Measurements from ENCODE around the gene PGAP2. TPM values are rescaled to one million over a fixed set of nuclear protein-coding genes. Genes with fewer than 3 reads are reported as not detected.

Gene PGAP2
- total RNA-seq, 1 experiment from 2014 or later: 30.5 TPM

GRCh38 chr11:3830730-3831129 is 22.4 kb downstream of the PGAP2 start:
- Histone ChIP-seq H3K9me2 (ENCODE audit: insufficient read depth) (no peaks in the 10 kb centered on the region), H3K36me3 (ENCODE audit: control insufficient read depth in 1 of 2, insufficient read depth in 2 of 2, low read length in 2 of 2) (peaks cover 16 to 23% of the 10 kb centered on the region in 2 experiments; a peak in 3 of 4 replicates), H3K27me3 (ENCODE audit: insufficient read depth, low read length) (no peaks in the 10 kb centered on the region), H3K9ac (ENCODE audit: low read length) (no peak overlapping the region), H2AFZ (ENCODE audit: low read depth, low read length, poor library complexity, severe bottlenecking) (no peak overlapping the region), H3K4me3 (replicated peaks in 1 of 2; ENCODE audit: low read depth in 1 of 2, low read length in 2 of 2) (no peak overlapping the region), H3K27ac (ENCODE audit: low read depth, low read length) (no peak overlapping the region), H4K20me1 (ENCODE audit: insufficient read depth) (no peaks in the 10 kb centered on the region), H3K4me1 (ENCODE audit: control insufficient read depth in 1 of 2, insufficient read depth in 2 of 2, low read length in 2 of 2) (0 out of 4 replicates have a peak, but pooled peaks cover 0 to 2% of the 10 kb centered on the region in 2 experiments), H3K9me3 (ENCODE audit: control insufficient read depth in 1 of 2, insufficient read depth in 1 of 2, low read depth in 1 of 2, low read length in 2 of 2) (no peaks in the 10 kb centered on the region), H3K79me2 (ENCODE audit: insufficient read depth, low read length) (peaks cover 63% of the 10 kb centered on the region), H3K4me2 (ENCODE audit: low read length) (no peak overlapping the region)
- no peak for ATAC-seq
- no TSS peak for BruUV-seq (replicated peaks)
- CTCF ChIA-PET: no interaction called here
- RAD21 ChIA-PET (ENCODE audit: low non-redundant PET in 1 of 2, low total read pairs in 2 of 2, uncharacterized antibody in 2 of 2, unreplicated experiment in 2 of 2): no interaction called here
- intact Hi-C loops (cut with micrococcal nuclease): no loop called here
- DNase-seq (ENCODE audit: low read depth, low spot score): no peak
- TF ChIP-seq MAX (IDR thresholded peaks at IDR 0.05): no peak
- TF ChIP-seq ELF1 (IDR thresholded peaks at IDR 0.05; ENCODE audit: borderline replicate concordance, low read depth): no peak
- TF ChIP-seq CEBPB (IDR thresholded peaks at IDR 0.05; ENCODE audit: low read depth): no peak
- no peak for TF ChIP-seq SRF (IDR thresholded peaks at IDR 0.05; ENCODE audit: low read depth)
- no peak for TF ChIP-seq YY1 (IDR thresholded peaks at IDR 0.05; ENCODE audit: extremely low read depth, insufficient replicate concordance, low read depth, low read length)
- no peak for TF ChIP-seq REST (IDR thresholded peaks at IDR 0.05; ENCODE audit: low read depth)
- TF ChIP-seq TCF7L2 (IDR thresholded peaks at IDR 0.05; ENCODE audit: borderline replicate concordance, extremely low read depth, insufficient read depth, insufficient read length): no peak
- no peak for TF ChIP-seq FOSL1 (IDR thresholded peaks at IDR 0.05; ENCODE audit: low read depth)
- no peak for TF ChIP-seq ZBTB33 (IDR thresholded peaks at IDR 0.05; ENCODE audit: extremely low read depth, insufficient replicate concordance, low read length)
- TF ChIP-seq POLR2AphosphoS5 (IDR thresholded peaks at IDR 0.05; ENCODE audit: low read depth, low read length): no peak
- no peak for TF ChIP-seq ATF3 (IDR thresholded peaks at IDR 0.05)
- TF ChIP-seq CTCF (IDR thresholded peaks at IDR 0.05 in 2 of 3, conservative IDR thresholded peaks at IDR 0.05 in 1 of 3; ENCODE audit: borderline replicate concordance in 1 of 3, insufficient read depth in 1 of 3, low read depth in 2 of 3, low read length in 2 of 3): no peak
- POLR2A ChIA-PET: no interaction called here

Data from HCT116 (cell line).